ENCODE measurements around the gene CELF4.

CELF4 gene

GRCh38 chr18:37545461-37546271 lies 19.9 kb downstream of the CELF4 start:
- DNase-seq, result no peak

DNA sequence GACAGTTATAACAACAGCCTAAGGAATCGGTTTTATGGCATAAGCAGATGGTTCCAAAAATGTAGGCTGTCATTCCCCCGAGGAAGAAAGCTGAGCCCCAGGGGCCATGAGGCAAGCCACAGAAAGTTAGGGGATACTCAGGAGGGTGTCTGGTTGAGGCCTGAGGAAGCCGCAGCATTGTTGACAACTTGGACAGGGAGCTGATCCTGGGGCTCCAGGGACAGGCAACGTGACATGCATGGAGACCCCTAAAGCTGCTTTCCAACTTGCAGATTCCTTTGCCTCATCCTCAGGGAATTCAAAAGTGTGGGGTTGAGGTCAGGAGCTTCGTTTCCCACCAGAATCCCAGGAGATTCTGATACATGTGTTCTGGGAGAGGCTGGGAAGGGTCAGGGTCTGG lies 20.9 kb downstream of the CELF4 start:
- DNase-seq, result no peak

DNA sequence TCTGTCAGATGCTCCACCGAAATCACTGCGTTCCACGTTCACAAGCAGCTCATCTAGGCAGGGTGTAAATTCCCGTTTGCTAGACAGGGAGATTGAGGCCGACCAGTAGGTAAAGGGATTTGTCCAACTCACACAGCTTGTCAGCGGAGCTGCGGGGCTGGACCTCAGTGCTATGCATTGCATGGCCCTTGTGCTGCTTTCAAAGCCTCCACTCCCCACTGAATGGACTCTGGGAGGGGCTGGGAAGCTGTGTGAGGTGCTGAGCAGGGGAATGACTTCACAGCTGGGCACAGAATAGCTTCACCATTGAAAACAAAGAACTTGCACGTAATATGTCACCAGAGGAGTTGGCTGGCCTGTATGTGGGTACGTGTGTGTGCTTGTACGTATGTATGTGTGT lies 21.4 kb downstream of the CELF4 start:
- DNase-seq, result no peak

GRCh38 chr18:37543321-37543720 lies 22.3 kb downstream of the CELF4 start:
- no peak for DNase-seq

DNA sequence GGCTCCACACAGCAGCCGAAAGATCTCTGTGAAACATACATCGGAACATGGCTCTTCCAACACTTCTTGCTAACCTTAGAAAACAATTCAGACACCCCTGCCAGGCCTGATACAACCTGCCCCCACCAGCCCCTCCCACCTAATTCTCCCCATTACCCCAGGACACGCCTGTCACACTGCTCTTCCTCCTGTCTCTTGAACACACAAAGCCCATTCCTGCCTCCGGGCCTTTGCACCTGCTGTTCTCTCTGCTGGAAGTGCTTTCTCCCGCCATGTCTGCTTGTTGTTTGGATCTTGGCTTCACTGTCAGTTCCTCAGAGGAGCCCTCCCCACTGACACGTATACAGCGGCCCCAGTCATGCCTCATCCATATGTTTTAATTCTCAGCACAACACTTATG lies 24.1 kb downstream of the CELF4 start:
- DNase-seq, result no peak

GRCh38 chr18:37540424-37541138 lies 25.0 kb downstream of the CELF4 start:
- DNase-seq, result no peak

DNA sequence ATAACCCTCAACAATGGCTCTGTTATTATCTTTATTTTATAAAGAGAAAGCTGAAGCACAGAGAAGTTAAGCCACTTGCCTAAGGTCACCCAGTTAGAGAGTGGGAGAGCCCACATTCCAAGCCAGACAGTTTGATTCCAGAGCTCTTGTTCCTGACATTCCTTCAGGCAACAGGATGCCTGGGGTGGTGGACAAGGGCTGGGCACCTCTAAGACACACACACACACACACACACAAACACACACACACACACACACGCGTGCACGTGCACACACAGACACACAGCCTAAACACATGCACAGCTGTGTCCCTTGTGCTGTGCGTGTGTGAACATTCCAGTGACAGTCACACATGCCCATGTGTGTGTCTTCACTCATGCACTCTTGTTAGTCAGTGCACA lies 26.4 kb downstream of the CELF4 start:
- no peak for DNase-seq

GRCh38 chr18:37538526-37539205 lies 26.9 kb downstream of the CELF4 start:
- DNase-seq, result no peak

DNA sequence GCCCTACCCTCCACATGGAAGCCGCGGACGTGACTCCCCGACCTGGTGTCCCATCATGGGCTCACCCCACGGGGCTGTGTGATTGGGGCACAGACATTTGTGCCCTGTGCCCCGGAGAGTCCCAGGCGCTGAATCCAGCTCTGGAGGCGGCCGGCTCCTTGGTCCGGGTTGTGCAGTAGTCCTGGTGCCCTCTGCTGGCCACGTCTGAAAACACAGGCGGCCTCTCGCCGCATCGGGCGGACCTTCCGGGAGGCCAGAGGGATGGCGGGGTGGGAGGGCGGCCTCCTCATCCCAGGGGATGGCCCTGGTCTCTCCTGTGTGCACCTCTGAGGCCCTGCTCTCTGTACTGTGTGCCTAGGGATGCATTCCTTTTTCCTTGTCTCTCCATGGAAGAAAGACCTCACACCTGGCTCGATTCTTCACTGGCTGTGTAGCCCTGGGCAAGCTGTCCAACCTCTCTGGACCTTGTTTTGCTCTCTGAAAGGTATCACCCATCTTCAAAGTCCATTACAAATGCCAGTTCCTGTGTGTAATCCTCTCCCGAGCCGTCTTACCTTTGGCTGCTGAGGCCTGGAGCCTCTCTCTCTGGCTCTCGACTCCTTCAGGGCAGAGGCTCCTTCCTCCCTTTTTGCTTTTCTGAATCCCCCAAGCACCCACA lies 27.6 kb downstream of the CELF4 start:
- DNase-seq, result peak; percentile 74

- DNase-seq, result no peak
These were observed 28.9 kb downstream of the CELF4 start for GRCh38 chr18:37536656-37537055.

- no peak for DNase-seq
These were observed 29.6 kb downstream of the CELF4 start for GRCh38 chr18:37535968-37536367.

- DNase-seq, result no peak
These were observed 31.0 kb downstream of the CELF4 start for GRCh38 chr18:37534627-37535026.

DNA sequence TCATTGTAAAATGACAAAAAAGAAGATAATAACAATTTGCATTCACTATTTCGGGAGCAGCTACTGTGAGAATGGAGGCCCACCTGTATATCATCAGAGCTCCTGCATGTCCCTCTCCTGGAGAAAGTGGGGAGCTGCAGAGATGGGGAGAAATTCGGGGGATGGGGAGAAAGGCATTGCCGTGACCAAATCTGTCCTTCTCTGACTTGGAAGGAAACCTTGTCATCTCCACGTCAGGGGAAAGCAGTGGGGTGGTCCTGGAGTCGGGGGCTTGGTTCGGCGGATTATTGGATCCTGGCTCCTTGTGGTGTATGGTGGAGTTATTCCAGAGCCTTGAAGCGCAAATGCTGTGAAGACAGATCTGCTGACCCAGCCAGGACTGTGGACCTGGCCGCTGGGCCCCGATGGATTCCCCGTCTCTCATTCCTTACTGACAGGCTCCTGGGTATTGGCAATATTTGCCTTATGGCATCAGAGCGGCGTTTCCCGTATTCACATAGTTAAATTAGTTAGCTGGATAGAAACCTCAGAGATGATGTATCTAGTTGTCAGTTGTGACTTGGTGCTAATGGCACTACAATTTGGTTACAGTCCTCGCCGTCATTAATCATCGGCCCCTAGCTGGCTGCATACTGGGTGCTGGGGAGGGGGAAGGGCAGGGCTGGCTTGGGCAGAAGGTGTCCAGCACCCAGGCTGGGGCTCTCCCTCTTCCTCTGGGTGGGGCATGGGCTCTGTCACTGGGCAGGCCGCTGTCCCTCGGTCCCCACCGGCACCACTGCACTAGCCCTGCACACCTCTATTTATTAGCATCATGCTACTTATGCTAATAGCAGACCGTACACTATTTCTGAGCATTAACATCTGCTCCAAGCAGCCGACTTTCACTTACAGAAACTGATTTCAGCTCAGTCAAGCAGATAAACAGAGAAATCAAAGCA lies 31.7 kb downstream of the CELF4 start:
- peak; percentile 8 for DNase-seq

DNA sequence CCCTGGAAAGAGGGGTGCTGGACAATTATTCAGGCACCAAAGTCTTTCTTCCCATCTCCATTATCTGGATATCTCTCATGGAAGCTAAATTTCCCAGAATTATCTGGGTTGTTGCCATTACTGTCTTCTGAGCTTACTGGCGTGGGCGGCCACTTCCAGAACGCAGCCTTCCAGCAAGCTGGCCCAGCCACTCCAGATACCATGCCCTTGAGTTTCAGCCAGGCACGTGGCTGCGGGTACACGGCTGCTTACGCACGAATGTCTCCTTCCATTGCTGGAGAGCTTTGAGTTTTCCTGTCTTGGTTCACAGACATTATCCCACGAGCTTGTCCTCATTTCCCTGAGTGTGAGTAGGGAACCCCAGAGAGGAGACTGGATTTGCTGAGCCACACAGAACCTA lies 32.7 kb downstream of the CELF4 start:
- DNase-seq, result no peak

DNA sequence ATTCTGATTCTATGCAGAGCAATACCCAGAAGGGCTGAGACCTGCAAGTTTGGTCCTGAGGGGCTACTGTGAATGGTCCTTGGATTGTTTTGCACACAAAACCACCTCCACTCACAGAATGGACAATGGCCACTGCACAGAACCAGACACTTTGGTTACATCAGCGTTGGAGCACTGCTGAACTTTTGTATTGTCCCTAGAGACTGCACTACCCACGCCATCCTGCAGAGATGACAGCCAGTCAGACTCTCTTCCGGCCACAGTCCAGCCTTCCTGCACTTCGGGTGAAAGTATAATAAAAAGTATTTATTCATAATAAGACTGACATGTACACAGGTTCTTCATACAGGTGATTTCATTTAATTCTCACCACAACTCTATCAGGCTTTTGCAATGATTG lies 35.7 kb downstream of the CELF4 start:
- DNase-seq, result no peak

DNA sequence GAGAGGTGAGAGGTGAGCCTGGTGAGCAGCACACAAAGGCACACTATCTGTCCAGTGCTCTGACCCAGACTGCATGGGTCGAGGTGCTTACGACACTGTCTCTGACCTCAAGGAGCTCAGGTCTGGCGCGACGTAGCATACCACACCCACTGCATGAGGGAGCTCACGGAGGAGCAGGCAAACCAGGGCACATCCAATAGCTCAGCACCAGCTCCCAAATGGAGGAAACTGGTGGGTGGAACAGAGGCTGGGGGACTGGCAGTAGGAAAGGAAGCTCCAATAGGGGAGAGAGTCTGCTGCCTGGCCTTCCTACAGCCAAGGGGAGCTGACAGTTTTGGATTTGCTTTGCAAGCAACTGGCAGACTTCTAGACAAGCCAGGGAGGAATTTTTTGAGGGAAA lies 36.3 kb downstream of the CELF4 start:
- no peak for DNase-seq

- no peak for DNase-seq
These were observed 38.2 kb downstream of the CELF4 start for GRCh38 chr18:37527395-37527794.

GRCh38 chr18:37525262-37525585 lies 40.4 kb downstream of the CELF4 start:
- no peak for DNase-seq

- DNase-seq, result peak; percentile 13
These were observed 40.9 kb downstream of the CELF4 start for GRCh38 chr18:37524498-37525261.

DNA sequence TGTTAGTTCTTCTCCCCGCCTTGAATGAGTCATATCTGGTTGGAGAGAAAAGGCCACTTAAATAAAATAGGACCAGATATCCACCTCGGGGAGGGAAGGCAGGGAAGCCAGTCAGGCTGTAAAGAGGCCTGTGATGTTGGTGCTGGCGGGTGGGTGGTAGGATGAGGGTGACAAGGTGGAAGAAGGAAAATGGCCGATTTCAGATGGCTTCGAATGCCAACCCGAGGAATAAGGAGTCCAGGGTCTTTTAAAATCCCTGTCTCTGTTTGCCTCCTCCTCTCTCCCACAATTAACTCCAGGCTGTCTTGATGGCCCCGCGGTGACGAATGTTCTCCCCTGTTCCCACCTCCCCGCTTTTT lies 41.5 kb downstream of the CELF4 start:
- no peak for DNase-seq
